HTR-8/SVneo (cell line): ENCODE data around the gene HYLS1.
"Not testable (repeated sequence)": the region's sequence is repeated elsewhere in the genome, so short reads cannot be mapped to it uniquely, and the experiment has no call there.

Experiments
- DNase-seq: peaks from one replicate; pipeline ENCODE4 v3.0.0; 2011; ENCODE audit warnings: low spot score, mixed read lengths; ENCODE audit not compliant: insufficient read length
- FAIRE-seq: peaks from 2 replicates; lab custom pipeline; 2011; peaks lifted over from hg19 to GRCh38; lab: Jason Lieb, UNC

Gene HYLS1

GRCh38 chr11:125902277-125902926 is 14.9 kb downstream of the HYLS1 start:
- DNase-seq (no peak), FAIRE-seq (no peak)

DNA sequence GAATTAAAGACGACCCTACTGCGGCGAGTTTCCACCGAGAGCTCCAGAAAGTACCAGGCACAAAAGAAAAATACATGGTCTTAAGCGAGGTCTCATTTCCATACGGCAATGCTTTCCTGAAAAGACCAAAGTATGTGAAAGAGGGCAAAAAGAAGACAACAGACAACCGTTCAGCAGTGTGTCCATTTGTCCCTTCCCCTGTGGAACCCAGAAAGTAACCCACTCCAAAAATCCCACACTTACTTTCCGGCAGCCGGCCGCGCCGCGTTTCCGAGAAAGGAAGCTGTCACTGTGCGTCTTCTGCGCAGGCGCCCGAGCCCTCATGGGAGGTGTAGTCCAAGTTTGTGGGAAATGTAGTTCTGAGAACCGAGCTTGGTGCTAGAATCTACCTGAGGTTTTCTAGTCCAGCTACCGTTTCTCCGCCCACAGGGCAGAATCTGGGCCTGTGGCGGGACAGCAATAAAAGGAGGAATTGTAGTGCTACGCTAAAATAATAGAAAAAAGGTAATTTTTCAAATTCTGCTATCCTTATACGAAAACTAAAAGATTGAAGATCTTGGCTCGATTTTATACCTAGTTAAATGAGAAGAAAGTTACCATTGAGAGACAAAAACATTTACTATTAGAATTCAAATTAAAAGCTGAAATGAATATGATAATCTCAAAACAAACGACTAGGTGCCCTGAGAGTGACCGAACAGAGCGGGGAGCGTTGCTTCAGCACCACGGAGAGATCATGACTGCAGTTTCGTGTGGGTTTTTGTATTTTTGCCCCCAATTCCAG is 15.7 kb downstream of the HYLS1 start, which contains the start of gene PUS3:
Gene PUS3, minus strand, starts transcription at position 280 of the 784 bp plus-strand sequence. CDS start 6,922 bp downstream, outside the sequence.
- DNase-seq = peak; percentile 84
- no peak for FAIRE-seq

- DNase-seq (no peak), FAIRE-seq (no peak)
Observed at GRCh38 chr11:125903711-125904659, 16.5 kb downstream of the HYLS1 start, which contains the start of gene DDX25. DDX25 (plus strand) TSS chr11:125904508; CDS start chr11:125904518, 10 bp downstream.

DNA sequence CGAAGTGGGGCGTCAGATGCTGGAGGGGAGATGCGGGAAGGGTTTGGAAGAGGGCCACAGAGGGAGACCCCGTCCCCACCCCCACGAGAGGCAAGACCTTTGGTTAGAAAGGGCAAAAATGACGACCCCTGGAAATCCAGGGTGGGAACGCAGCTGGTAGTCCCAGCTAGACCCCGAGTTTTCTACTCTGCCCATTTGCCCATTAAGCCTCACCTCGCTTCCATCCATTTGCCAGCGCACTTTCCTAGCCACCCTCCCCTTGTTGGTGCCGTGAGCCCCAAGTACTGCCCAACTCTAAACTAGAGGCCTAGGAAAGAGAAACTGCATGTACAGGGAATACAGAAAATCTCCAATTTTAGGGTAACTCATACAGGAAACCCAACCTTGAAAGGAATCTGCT is 17.2 kb downstream of the HYLS1 start:
- DNase-seq = no peak
- no peak for FAIRE-seq

DNA sequence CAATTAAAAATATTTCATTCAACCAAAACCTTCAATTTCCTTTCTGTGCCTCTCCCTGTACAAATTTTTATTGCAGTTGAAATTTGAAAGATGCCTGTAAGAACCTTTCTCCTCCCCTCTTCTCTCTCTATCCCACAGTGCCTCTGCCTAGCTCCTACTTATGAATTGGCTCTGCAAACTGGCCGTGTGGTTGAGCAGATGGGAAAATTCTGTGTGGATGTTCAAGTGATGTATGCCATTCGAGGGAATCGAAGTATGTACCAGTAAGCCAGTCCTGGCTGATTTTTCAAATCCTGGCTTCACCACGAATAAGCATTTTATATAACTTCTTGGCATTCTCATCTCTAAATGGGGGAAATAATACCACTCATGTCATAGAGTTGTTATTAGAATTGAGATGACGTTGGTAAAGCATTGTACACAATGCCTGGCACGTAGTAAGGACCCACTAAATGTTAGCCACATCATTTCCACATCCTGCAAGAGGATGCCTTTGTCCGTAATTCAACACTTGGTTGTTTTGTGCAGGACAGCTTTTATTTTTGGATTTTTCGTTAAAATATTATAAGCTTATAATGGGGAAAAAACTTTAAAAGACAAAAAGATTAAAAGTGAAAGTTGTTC is 22.9 kb downstream of the HYLS1 start:
- FAIRE-seq (no peak), DNase-seq (no peak)

- not testable (repeated sequence) for FAIRE-seq, DNase-seq
Observed at GRCh38 chr11:125914601-125915000, 27.1 kb downstream of the HYLS1 start.

DNA sequence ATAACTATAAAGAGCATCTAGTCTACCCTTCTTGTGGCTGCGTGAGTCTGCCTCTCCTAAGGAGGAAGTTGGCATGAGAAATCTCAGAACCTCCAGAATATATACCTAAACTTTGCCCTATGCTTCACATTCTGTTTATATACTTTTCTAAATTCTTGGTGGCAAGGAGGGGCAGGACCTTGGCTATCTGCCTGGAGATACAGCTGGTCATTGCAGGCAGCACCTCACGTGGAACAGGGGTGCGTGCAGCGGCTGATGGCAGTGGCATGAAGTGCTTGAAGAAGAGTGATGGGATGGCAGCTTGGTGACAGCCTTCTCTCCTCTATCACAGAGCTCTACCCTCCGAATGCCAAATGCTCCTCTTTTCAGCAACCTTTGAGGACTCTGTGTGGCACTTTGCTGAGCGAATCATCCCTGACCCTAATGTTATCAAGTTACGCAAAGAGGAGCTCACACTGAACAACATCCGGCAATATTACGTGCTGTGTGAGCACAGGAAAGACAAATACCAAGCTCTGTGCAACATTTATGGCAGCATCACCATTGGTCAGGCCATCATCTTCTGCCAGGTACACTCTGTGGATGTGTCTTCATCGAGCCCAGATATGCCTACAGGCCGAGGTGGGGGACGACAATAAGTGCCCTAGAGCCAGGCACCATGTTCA is 29.3 kb downstream of the HYLS1 start:
- no peak for FAIRE-seq

DNA sequence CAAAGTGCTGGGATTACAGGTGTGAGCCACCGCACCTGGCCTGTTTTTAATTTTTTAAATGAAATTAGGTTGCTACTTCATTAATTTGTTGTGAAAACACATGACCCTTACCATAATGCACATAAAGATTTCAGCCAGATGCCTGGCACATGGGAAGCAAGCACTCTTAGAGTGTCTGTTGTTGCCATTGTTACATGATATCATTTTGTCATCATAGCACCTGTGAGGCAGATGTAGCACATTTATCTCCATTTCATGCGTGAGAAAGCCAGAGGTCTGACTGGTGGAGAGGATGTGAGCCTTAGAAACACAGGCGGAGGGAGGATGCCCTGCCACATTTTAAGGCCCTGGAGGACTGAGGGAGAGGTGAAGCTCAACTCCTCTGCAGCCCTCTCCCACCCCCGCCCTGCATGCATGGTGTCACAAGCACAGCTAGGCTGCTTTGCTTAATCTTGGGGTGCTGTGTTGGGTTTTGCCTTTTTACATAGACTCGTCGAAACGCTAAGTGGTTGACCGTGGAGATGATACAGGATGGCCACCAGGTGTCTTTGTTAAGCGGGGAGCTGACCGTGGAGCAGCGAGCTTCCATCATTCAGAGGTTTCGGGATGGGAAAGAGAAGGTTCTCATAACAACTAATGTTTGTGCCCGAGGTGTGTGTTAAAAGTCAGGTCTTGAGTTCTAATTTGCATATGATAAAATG is 30.8 kb downstream of the HYLS1 start:
- DNase-seq = no peak
- FAIRE-seq = no peak

More for the DNA sequence above, 29.3 kb downstream of the HYLS1 start:
- DNase-seq = no peak

GRCh38 chr11:125921042-125921441 is 33.6 kb downstream of the HYLS1 start:
- FAIRE-seq (no peak), DNase-seq (no peak)

- DNase-seq (no peak), FAIRE-seq (no peak)
Observed at GRCh38 chr11:125922156-125922555, 34.7 kb downstream of the HYLS1 start.

- peak; percentile 59 for DNase-seq
- no peak for FAIRE-seq
Observed at GRCh38 chr11:125923012-125923579, 35.6 kb downstream of the HYLS1 start.

DNA sequence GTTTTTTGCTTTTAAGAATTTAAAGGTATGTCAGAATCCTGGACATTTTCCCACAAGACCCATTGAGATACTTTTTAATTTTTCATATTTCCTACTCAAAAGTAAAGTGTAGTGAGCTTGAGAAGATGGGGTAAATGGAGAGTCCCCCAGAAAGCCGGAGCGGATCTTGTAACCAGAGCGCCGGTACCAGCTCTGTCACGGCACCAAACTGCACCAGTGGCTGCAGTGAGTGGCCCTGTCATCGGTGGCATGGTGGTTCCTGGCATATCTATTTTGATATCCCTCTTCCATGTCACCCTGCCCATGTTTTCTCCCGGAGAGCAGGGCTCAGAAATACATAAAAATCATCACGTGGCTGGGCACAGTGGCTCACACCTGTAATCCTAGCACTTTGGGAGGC is 36.2 kb downstream of the HYLS1 start:
- no peak for FAIRE-seq
- DNase-seq = no peak

DNA sequence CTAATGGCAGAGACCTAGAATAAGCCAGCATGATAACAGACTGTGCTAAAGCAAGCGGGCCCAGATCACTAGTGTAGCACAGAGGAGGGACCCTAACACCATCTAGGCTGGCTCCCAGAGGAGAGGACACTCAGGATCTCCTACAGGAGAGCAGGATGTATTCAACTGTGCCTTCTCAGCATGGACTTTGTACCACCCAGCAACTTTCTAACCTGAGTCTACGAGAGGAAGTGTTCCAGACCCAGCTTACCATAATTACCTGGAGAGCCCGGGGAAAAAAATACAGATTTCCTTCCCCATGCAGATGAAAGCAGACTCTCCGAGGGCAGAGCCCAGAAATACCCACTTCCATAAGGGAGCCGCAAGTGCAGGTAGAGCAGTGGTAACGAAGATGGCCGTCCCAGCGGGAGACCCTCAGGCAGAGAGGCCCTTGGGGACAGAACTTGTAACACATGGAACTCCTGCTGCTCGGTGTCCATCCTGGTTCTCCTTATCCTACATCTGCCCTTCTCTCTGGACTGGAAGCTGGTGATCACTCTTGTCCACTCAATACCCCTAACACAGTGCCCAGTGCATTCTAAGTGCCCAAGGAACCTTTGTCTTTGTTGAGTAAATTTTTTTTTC is 37.0 kb downstream of the HYLS1 start:
- DNase-seq (no peak), FAIRE-seq (no peak)

GRCh38 chr11:125925247-125925740 is 37.8 kb downstream of the HYLS1 start:
- FAIRE-seq (no peak), DNase-seq (no peak)

GRCh38 chr11:125925804-125926203 is 38.3 kb downstream of the HYLS1 start:
- DNase-seq (no peak), FAIRE-seq (no peak)

DNA sequence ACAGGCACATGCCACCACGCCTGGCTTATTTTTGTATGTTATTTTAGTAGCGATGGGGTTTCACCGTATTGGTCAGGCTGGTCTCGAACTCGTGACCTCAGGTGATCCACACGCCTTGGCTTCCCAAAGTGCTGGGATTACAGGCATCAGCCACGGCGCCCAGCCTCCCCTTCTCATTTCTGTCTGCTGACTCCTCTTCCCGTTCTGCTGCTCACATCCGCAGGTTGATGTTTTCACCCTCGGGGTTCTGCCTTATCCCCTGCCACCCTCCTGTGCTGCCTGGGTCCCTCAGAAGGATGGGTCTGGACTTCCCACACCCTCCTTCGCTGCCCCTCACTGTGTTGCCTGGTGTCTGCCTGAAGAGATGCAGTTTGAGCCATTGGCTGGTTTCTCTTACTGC is 39.2 kb downstream of the HYLS1 start:
- no peak for FAIRE-seq
- DNase-seq = no peak

- FAIRE-seq (no peak), DNase-seq (no peak)
Observed at GRCh38 chr11:125929445-125930075, 42.1 kb downstream of the HYLS1 start.
